ENCODE data around the gene CTPS1.

- TF ChIP-seq SOX6 (IDR thresholded peaks at IDR 0.05) = no peak
- no peak for TF ChIP-seq SOX6 (CRISPR knock-in tag; IDR thresholded peaks at IDR 0.05)
- TF ChIP-seq ZNF224 (CRISPR knock-in tag; IDR thresholded peaks at IDR 0.05) = no peak
- TF ChIP-seq TP53 (CRISPR knock-in tag; conservative IDR thresholded peaks at IDR 0.05) = no peak
- no peak for TF ChIP-seq ASH2L (IDR thresholded peaks at IDR 0.05; ENCODE audit: insufficient read length, low read depth, low read length)
- no peak for TF ChIP-seq CTCF (CRISPR knock-in tag; IDR thresholded peaks at IDR 0.05)
- TF ChIP-seq HBP1 (CRISPR knock-in tag; IDR thresholded peaks at IDR 0.05; ENCODE audit: low read depth) = no peak
- no peak for TF ChIP-seq EP300 (IDR thresholded peaks at IDR 0.05; ENCODE audit: low read depth in 2 of 2, low read length in 2 of 2)
- no peak for TF ChIP-seq EP300 (CRISPR knock-in tag; IDR thresholded peaks at IDR 0.05; ENCODE audit: borderline replicate concordance)
- no peak for TF ChIP-seq SP2 (CRISPR knock-in tag; IDR thresholded peaks at IDR 0.05)
- TF ChIP-seq GTF2F1 (IDR thresholded peaks at IDR 0.05; ENCODE audit: low read length) = no peak
- TF ChIP-seq FOXA1 (IDR thresholded peaks at IDR 0.05) = no peak
- no peak for TF ChIP-seq FOXA1 (CRISPR knock-in tag; IDR thresholded peaks at IDR 0.05)
- TF ChIP-seq NFIC (IDR thresholded peaks at IDR 0.05; ENCODE audit: low read length) = no peak
- TF ChIP-seq ZNF644 (CRISPR knock-in tag; IDR thresholded peaks at IDR 0.05; ENCODE audit: low read depth) = no peak
- TF ChIP-seq SALL1 (CRISPR knock-in tag; IDR thresholded peaks at IDR 0.05) = no peak
Measured at GRCh38 chr1:41037116-41037903, 57.8 kb downstream of the CTPS1 start.
